Activated naive CD4-positive, alpha-beta T cell treated with Interleukin-2 at 50 U/mL for 16 hours (primary cell): Measurements from ENCODE around the gene STX11.
"Not testable (repeated sequence)": the region's sequence is repeated elsewhere in the genome, so short reads cannot be mapped to it uniquely, and the experiment has no call there.

Experiments used
- DNase-seq: peaks from one replicate; pipeline ENCODE4 v3.0.0-alpha.2; 2020

The STX11 gene

DNA sequence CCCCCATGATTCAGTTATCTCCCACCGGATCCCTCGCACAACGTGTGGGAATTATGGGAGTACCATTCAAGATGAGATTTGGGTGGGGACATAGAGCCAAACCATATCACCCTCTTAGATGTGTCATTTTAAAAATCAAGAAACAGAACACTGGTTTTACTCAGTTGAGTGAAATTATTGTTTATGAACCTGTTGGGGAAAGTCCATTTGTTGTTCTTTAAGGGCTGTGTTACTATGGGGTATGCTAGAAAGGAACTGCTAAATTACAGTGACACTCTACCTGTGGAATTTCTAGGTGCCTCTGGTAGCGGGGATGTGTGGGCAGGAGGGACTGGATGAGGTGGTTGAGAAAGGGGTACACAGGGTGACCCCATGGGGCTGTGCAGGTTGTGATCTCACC, 28.9 kb downstream of the STX11 start:
- peak; percentile 9 for DNase-seq

DNA sequence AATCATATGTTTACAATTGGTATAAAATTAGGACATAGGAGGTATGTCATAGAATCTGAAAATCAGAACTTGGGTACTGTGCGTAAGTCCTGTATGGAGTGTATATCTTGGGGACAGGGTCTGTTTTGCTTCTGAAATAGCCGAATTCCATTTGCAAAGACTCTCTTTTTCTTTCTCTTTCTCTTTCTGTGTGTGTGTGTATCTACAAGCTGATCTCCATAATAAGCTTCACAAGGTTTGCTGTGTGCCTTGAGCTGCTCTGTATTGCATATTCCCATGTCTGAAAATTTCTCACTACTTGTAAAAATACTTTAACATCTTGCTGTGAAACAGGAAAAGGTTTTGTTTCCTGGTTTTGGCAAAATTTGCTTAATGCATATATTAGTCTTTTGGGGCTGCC, 29.5 kb downstream of the STX11 start:
- DNase-seq, result no peak

DNA sequence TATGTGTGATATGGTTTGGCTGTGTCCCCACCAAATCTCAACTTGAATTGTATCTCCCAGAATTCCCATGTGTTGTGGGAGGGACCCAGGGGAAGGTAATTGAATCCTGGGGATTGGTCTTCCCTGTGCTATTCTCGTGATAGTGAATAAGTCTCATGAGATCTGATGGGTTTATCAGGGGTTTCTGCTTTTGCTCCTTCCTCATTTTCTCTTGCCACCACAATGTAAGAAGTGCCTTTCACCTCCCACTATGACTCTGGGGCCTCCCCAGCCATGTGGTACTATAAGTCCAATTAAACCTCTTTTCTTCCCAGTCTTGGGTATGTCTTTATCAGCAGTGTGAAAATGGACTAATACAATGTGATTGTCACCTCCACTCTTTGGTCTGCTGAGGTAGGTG, 30.0 kb downstream of the STX11 start:
- DNase-seq, result not testable (repeated sequence)

DNA sequence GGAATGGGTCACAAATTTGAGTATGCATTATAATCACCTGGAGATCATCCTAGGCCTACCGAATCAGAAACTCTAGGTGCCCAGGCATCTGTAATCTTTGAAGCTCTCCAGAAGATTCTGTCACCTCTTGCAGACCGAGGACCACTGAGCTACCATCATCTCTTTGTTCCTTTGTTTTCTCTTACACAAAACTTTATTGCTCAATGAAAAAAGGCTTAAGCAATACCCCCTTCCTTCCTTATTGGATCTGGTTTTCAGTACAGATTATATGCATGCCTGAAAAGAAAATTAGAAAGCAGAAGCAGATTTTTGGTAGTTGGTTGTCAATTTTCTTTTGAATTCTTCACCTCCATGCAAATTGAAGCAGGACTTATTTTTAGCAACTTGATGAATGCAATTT, 31.3 kb downstream of the STX11 start:
- DNase-seq, result no peak

DNA sequence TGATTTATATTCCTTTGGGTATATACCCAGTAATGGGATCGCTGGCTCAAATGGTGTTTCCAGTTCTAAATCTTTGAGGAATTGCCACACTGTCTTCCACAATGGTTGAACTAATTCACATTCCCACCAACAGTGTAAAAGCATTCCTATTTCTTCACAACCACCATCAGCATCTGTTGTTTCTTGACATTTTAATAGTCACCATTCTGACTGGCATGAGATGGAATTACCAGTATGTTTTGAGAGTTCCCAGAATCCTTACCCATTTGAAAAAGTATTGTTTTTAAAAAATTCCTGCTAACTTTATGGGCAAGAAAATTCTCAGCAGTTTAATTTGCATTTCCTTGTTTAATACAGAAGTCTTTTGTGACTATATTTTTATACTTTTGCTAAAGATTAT, 33.9 kb downstream of the STX11 start:
- not testable (repeated sequence) for DNase-seq

DNA sequence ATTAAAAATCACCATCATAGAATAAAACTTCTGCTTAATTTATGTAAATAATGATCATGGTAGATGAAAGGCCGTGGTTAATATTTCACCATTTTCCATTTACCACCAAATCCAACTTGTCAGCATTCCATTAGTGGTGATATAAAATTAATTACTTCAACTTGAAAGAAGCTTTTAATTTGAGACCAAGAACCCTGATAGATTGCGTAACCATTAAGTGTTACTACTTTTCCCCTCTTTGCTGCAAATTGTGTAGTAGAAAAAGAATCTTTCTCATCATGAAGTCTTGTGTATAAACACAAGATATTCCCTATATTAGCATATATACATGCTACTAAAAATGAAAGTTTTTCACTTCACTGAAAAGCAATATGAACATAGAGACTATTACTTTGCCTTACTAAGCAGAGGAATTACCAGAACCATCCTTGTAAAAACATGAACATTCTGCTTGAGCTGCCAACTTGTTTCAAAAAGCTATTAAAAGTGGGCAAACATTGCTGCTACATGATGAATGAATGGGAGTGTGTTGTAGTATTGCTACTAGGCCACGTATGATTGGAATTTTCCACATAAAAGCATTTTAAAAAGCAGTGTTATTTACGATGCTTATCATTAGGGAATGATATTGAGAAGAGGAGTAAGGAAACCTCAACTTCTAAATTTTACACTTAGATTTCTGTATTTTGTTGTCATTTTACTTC, 35.0 kb downstream of the STX11 start:
- no peak for DNase-seq

DNA sequence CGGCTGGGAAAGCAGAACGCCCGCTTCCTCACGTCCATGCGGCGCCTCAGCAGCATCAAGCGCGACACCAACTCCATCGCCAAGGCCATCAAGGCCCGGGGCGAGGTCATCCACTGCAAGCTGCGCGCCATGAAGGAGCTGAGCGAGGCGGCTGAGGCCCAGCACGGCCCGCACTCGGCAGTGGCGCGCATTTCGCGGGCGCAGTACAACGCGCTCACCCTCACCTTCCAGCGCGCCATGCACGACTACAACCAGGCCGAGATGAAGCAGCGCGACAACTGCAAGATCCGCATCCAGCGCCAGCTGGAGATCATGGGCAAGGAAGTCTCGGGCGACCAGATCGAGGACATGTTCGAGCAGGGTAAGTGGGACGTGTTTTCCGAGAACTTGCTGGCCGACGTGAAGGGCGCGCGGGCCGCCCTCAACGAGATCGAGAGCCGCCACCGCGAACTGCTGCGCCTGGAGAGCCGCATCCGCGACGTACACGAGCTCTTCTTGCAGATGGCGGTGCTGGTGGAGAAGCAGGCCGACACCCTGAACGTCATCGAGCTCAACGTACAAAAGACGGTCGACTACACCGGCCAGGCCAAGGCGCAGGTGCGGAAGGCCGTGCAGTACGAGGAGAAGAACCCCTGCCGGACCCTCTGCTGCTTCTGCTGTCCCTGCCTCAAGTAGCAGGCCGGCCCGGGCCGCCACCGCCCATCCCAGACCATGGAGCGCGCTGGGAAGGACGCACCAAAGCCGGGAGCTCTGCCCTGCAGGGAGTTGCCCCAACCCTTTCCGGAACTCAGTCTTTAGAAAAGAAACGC, 36.7 kb downstream of the STX11 start:
- DNase-seq, result no peak

DNA sequence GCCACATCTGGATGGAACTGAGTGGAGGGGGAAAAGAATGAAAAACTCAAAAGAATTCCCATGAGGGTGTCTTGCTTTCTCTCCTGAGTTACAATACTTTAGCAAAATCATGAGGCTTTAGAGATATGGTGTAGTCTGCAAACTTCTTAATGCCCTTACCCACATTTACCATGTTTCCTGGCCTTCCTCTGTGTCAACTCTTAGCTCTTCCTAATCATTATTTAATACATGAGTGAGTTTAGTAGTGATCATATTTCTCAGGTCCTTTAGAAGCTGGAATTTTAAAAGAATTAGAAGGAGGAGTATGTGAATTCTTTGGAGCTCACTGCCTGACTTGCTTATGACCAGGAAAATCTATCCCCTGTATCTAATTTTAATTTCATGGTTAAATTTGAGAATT, 39.0 kb downstream of the STX11 start:
- no peak for DNase-seq

DNA sequence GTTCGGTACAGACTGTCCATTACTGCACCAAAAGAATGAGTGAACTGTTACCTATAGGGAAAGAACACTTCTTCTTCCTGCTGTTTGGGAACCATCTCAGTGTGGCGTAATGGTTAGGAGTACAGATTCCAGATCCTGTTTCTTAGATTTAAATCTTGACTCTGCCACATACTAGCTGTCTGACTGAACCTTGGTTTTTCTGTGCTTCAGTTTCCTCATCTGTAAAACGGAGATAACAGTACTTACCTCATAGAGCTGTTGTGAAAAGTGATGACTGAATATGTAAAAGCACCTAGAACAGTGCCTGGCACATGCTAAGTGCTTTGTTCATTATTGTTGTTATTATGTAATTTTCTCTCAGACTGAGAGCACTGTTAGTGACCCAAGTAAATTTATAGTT, 39.8 kb downstream of the STX11 start:
- DNase-seq, result no peak

DNA sequence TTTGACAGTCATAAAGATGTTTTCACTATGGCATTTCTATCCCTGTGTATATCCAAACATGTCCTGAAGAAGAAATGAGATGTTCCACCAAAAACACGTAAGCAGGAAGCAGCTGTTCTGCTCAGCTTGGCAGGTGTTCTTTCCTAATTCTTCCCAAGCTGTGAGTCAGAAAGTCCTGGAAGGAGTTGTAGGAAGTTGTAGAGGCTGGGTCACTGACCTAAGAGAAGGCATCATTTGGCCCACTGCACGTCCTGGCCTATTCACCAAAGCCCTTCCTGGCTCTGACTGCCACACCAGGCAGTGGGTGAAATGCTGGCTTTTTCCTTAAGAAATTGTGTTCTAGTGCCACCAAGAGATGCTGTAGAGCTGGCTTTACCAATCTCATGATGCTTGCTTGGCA, 40.3 kb downstream of the STX11 start:
- no peak for DNase-seq

DNA sequence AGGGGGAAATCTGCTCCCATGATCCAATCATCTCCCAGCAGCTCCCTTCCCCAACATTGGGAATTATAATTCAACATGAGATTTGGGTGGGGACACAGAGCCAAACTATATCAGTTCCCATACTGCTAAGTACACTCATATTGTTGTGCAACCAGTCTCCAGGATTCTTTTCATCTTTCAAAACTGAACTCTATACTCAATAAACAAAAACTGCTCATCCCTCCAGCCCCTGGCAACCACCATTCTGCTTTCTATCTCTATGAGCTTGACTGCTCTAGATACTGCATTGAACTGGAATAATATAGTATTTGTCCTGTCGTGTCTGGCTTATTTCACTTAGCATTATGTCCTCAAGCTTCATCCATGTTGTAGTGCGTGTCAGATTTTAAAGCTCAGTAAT, 42.9 kb downstream of the STX11 start:
- DNase-seq, result no peak

DNA sequence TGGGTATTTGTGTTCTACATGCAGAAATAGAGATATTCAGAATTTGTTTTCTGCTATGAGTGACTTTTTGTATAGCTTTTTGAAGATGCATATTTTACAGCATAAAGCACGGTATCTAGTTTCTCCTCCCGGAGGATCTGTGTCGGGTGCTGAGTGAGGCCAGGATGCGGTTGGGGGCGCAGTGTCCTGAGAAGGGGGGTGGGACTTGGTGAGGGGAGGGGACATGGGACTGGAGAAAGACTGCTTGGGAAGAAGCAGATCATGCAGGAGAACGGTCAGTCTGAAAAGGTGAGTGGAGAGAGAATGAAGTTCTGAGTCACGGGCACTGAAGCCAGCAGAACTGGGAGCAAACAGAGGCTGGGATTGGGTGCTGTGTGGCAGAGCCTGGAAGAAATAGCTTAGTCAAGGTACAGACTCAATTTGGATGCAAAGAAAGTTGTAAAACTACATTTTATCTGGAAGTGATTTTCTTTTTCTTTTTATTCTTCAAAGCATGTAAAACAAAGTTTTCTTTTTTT, 44.0 kb downstream of the STX11 start:
- no peak for DNase-seq

DNA sequence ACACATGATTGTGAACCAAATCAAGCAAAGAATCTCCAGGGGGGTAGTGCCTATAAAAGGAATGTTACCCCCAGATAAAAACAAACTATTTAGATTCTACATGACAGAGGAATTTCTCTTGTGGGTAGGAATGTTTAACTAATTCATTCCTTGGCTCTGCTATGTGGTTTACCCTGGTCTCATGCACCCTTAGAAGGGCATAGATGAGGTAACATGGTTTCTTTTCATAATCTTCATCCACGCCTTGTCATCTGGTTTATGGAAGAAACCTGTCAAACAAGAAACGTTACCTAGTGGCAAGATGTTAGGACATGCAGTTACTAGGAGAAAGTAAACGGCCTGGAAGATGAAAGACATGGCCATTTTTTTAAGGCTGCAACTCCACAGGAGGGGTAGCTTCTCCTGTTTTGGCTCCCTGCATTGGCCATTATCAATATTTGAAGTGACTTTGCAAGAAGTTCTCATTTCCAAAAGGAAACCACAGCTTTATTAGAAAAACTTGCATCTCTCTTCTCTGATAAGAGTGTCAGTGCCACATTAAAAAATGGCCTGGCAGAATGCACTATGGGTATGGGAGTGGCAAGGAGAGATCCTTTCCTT, 45.5 kb downstream of the STX11 start:
- DNase-seq, result no peak

DNA sequence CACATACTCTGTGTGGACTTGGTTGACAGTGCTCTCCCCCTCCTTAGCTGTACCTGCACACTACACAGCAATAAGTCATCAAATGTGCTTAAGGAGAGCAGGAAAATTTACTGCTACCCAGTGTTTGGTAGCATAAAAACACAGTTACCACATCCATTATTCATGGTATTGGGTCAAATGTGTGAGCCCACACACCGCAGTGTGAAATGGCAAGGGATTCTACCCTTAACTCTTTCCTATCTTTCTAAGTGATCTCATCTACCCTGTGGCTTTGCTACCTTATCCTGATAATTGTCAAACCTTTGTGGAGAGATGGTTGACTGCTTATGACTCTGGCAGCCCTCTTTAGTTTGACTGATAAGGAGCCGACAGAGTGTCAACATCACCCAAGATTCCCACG, 47.6 kb downstream of the STX11 start:
- no peak for DNase-seq

DNA sequence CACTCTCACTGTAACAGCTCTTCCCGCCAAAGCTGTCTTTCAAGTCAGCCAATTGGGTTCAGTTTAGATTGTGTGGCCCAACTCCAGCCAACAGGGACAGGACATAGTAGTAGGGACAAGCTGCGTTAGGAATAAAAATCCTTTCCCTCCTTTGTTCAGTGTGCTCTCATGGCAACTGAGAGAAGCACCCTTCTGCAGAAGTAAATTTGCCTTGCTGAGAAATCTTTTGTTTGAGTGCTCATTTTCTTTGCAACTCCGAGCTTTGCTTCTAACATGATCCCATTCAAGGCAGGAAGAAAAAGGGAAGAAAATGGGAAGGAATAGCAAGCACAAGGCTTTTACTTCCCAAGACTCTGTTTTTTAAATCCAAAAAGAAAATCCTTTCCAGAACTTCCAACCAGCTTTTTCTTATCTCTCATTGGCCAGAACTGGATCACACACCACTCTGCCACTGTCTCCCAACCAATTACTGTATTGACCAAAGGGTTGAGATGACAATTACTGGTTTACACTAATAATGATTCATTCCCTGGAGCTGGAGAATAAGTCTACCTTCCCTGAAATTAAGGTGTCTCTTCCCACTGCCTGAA, 52.7 kb downstream of the STX11 start:
- DNase-seq, result no peak

DNA sequence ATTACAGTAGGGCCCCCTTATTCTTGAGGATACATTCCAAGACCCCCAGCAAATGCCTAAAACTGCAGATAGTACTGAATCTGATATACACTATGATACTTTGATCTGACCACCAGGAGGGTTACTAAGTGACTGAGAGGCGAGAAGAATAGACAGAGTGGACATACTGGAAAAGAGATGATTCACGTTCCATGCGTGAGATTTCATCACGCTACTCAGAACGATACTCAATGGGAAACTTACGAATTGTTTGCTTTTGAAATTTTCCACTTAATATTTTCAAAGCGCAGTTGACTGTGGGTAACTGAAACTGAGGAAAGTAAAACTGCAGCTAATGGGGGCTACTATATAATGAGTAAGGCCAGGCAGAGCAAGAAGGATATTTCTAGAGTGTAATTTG, 60.8 kb downstream of the STX11 start:
- DNase-seq, result no peak

DNA sequence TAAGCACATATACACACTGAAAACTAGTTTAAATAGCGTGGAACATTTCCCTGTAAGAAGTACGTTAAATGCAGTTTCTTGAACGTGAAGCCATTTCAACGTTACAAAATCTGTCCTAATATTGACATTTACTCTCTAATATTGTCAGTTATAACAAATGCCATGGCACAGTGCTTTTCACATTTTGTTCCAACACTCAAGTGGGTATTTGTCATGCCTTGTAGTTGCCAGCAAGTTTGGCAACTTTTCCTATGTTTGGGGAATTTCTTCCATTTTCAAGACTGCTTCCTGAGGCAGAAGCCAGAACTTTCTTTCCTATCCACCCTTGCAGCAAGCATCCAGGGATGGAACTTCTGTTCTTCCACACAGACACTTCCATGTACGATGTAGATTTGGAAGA, 63.0 kb downstream of the STX11 start:
- no peak for DNase-seq

DNA sequence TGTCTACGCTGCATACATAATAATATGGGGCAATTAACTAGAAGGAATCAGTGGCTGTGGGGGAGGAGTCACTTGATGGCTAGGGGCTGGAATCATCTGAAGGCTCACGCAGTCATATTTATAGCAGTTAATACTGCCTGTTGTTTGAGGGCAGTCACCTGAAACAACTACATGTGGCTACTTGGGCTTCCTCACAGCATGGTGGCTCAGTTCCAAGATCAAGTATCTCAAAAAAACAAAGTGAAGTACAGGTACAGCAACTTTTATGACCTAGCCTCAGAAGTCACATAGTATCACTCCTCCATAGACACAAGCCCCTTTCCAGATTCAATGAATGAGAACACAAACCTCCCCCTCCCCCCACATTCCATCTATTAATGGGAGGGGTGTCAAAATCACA, 63.7 kb downstream of the STX11 start:
- no peak for DNase-seq

DNA sequence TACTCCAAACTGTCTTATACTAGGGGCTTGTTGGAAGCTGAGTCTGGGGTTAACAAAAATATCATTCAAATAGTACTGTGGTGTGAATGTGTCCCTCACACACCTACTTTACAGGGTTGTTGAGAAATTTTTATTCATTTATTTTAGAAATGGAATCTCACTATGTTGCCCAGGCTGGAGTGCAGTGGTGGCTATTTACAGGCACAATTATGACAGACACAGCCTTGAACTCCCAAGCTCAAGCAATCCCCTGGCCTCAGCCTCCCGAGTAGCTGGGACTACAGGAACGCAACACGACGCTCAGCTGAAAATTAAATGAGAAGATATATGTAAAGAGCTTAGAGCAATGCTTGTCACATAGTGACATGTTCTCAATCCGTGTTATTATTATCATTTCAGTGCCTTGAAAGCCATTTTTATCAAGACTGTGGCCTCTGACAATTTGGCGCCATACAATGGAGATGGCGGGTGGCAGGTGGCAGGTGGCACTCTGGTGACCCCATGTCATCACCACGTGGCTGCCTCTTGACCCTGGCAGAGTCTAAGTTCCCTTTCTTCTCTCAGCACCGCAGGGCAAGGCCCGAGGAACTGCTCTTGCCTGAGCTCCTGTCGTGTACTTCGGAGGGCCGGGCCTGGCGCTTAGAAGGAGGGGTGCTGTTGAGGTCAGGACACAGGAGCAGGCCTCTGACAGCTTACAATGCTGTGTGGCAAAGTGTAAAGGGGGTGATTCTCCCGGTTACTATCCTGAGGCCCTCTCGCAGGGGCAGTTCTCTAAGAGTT, 64.5 kb downstream of the STX11 start:
- no peak for DNase-seq

DNA sequence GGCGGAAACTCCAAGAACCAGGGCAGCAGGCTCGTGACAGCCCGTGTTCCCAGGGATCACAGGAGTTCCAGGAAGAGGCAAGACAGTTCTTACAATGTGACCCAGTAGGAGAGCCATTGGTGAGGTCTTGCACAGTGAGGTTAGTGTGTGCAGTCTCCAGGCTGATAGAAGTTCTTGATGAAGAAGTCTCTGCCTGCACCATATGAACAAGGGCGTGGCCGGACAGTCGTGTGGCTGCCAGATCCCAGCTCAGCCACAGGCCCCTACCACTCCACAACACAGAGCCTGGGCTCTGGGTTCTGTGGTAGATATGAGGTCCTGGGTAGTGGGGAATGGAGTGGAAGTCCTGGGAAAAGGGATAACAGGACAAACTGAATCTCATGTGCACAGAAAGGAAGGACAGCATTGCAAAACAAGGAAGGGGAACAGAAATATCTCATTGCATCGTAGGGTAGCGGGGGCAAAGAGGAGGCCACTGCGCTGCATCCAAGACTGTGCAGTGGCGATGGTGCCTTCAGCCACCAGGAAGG, 65.2 kb downstream of the STX11 start:
- DNase-seq, result peak; percentile 5

DNA sequence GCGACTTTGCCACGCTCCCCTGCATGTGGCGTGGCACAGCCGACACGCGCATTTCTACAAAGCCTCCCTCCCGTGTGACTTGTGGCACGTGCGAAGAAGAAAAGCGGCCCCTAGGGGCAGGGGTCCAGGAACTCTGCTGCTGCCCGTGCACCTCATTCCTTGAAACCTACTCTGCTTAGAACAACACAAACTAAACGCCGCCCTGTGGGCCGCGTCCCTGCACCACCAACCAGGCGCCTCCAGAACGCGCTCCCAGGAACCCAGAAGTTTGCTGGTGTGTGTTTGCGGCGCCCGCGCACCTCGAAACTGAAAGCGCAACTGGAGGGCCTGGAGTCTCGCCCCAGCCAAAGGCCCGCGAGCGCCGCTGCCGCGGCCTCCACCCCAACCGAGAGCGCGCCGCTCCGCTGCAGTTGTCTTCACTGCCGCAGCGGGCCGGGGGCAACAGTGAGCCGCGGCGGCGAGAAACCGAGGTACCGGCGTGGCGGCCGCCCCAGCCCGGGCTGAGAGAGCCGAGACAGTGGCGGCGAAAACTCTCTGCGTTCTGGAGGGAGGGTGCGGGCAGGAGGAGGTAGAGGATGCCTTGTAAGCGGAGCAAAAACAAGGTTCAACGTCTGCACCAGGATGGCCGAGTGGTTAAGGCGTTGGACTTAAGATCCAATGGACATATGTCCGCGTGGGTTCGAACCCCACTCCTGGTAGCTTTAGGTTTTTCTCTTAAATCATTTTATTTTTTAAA, 65.8 kb downstream of the STX11 start:
- DNase-seq, result peak; percentile 90
